ENCODE data around the gene TOLLIP. TPM values are rescaled to one million over a fixed set of nuclear protein-coding genes. Genes with fewer than 3 reads are reported as not detected.
"Not testable (repeated sequence)": the region's sequence is repeated elsewhere in the genome, so short reads cannot be mapped to it uniquely, and the experiment has no call there.

TOLLIP gene
- total RNA-seq, 1 experiment from 2014 or later = 32.3 TPM

DNA sequence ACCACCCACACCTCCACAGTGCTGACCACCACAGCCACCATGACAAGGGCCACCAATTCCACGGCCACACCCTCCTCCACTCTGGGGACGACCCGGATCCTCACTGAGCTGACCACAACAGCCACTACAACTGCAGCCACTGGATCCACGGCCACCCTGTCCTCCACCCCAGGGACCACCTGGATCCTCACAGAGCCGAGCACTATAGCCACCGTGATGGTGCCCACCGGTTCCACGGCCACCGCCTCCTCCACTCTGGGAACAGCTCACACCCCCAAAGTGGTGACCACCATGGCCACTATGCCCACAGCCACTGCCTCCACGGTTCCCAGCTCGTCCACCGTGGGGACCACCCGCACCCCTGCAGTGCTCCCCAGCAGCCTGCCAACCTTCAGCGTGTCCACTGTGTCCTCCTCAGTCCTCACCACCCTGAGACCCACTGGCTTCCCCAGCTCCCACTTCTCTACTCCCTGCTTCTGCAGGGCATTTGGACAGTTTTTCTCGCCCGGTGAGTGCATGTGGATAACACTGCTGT, 58.1 kb downstream of the TOLLIP start:
- peaks cover 18% of the 10 kb centered on the region for H3K9me3 Mint-ChIP-seq
- H3K36me3 Mint-ChIP-seq = peaks cover 30% of the 10 kb centered on the region
- no peak for TF ChIP-seq GABPB1 (CRISPR knock-in tag; IDR thresholded peaks at IDR 0.05)
- TF ChIP-seq, protein P1, sequence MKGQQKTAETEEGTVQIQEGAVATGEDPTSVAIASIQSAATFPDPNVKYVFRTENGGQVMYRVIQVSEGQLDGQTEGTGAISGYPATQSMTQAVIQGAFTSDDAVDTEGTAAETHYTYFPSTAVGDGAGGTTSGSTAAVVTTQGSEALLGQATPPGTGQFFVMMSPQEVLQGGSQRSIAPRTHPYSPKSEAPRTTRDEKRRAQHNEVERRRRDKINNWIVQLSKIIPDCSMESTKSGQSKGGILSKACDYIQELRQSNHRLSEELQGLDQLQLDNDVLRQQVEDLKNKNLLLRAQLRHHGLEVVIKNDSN (CRISPR knock-in tag; IDR thresholded peaks at IDR 0.05) = no peak
- no peak for TF ChIP-seq NR2C2 (CRISPR knock-in tag; IDR thresholded peaks at IDR 0.05)
- TF ChIP-seq ZNF219 (CRISPR knock-in tag; IDR thresholded peaks at IDR 0.05; ENCODE audit: borderline replicate concordance) = no peak
- no peak for TF ChIP-seq IRF2 (CRISPR knock-in tag; IDR thresholded peaks at IDR 0.05; ENCODE audit: borderline replicate concordance, low read depth)
- TF ChIP-seq, protein P2, sequence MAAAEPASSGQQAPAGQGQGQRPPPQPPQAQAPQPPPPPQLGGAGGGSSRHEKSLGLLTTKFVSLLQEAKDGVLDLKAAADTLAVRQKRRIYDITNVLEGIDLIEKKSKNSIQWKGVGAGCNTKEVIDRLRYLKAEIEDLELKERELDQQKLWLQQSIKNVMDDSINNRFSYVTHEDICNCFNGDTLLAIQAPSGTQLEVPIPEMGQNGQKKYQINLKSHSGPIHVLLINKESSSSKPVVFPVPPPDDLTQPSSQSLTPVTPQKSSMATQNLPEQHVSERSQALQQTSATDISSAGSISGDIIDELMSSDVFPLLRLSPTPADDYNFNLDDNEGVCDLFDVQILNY (CRISPR knock-in tag; IDR thresholded peaks at IDR 0.05) = no peak
- TF ChIP-seq, protein P3, sequence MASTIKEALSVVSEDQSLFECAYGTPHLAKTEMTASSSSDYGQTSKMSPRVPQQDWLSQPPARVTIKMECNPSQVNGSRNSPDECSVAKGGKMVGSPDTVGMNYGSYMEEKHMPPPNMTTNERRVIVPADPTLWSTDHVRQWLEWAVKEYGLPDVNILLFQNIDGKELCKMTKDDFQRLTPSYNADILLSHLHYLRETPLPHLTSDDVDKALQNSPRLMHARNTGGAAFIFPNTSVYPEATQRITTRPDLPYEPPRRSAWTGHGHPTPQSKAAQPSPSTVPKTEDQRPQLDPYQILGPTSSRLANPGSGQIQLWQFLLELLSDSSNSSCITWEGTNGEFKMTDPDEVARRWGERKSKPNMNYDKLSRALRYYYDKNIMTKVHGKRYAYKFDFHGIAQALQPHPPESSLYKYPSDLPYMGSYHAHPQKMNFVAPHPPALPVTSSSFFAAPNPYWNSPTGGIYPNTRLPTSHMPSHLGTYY (CRISPR knock-in tag; IDR thresholded peaks at IDR 0.05) = no peak
- TF ChIP-seq, protein P4, sequence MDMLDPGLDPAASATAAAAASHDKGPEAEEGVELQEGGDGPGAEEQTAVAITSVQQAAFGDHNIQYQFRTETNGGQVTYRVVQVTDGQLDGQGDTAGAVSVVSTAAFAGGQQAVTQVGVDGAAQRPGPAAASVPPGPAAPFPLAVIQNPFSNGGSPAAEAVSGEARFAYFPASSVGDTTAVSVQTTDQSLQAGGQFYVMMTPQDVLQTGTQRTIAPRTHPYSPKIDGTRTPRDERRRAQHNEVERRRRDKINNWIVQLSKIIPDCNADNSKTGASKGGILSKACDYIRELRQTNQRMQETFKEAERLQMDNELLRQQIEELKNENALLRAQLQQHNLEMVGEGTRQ (CRISPR knock-in tag; IDR thresholded peaks at IDR 0.05) = no peak
- TF ChIP-seq, protein P5, sequence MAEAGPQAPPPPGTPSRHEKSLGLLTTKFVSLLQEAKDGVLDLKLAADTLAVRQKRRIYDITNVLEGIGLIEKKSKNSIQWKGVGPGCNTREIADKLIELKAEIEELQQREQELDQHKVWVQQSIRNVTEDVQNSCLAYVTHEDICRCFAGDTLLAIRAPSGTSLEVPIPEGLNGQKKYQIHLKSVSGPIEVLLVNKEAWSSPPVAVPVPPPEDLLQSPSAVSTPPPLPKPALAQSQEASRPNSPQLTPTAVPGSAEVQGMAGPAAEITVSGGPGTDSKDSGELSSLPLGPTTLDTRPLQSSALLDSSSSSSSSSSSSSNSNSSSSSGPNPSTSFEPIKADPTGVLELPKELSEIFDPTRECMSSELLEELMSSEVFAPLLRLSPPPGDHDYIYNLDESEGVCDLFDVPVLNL (CRISPR knock-in tag; IDR thresholded peaks at IDR 0.05; ENCODE audit: borderline replicate concordance, low read depth) = no peak
- no peak for TF ChIP-seq ZNF671 (CRISPR knock-in tag; IDR thresholded peaks at IDR 0.05)
- TF ChIP-seq, protein P6, sequence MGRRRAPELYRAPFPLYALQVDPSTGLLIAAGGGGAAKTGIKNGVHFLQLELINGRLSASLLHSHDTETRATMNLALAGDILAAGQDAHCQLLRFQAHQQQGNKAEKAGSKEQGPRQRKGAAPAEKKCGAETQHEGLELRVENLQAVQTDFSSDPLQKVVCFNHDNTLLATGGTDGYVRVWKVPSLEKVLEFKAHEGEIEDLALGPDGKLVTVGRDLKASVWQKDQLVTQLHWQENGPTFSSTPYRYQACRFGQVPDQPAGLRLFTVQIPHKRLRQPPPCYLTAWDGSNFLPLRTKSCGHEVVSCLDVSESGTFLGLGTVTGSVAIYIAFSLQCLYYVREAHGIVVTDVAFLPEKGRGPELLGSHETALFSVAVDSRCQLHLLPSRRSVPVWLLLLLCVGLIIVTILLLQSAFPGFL (CRISPR knock-in tag; IDR thresholded peaks at IDR 0.05; ENCODE audit: borderline replicate concordance) = no peak
- TF ChIP-seq, protein P7, sequence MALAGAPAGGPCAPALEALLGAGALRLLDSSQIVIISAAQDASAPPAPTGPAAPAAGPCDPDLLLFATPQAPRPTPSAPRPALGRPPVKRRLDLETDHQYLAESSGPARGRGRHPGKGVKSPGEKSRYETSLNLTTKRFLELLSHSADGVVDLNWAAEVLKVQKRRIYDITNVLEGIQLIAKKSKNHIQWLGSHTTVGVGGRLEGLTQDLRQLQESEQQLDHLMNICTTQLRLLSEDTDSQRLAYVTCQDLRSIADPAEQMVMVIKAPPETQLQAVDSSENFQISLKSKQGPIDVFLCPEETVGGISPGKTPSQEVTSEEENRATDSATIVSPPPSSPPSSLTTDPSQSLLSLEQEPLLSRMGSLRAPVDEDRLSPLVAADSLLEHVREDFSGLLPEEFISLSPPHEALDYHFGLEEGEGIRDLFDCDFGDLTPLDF (CRISPR knock-in tag; IDR thresholded peaks at IDR 0.05) = no peak
- TF ChIP-seq, protein P8, sequence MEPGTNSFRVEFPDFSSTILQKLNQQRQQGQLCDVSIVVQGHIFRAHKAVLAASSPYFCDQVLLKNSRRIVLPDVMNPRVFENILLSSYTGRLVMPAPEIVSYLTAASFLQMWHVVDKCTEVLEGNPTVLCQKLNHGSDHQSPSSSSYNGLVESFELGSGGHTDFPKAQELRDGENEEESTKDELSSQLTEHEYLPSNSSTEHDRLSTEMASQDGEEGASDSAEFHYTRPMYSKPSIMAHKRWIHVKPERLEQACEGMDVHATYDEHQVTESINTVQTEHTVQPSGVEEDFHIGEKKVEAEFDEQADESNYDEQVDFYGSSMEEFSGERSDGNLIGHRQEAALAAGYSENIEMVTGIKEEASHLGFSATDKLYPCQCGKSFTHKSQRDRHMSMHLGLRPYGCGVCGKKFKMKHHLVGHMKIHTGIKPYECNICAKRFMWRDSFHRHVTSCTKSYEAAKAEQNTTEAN (CRISPR knock-in tag; IDR thresholded peaks at IDR 0.05) = no peak
- TF ChIP-seq TP53 (CRISPR knock-in tag; IDR thresholded peaks at IDR 0.05) = no peak
- no peak for TF ChIP-seq ZNF317 (CRISPR knock-in tag; IDR thresholded peaks at IDR 0.05; ENCODE audit: borderline replicate concordance, low read depth)
- DNase-seq (ENCODE audit: low spot score) (no peak), ATAC-seq (no peak)
- H3K27me3 Mint-ChIP-seq (ENCODE audit: low read depth) = peaks cover 10% of the 10 kb centered on the region
- H3K27ac Mint-ChIP-seq = no peak overlapping the region
- POLR2A ChIA-PET = no interaction called here
- CTCF ChIA-PET = no interaction called here
- H3K4me3 Mint-ChIP-seq = no peak overlapping the region
- H3K4me1 Mint-ChIP-seq = no peaks in the 10 kb centered on the region

DNA sequence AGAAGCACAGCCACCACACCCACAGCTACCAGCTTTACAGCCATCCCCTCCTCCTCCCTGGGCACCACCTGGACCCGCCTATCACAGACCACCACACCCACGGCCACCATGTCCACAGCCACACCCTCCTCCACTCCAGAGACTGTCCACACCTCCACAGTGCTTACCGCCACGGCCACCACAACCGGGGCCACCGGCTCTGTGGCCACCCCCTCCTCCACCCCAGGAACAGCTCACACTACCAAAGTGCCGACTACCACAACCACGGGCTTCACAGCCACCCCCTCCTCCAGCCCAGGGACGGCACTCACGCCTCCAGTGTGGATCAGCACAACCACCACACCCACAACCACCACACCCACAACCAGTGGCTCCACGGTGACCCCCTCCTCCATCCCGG, 59.0 kb downstream of the TOLLIP start:
- H3K36me3 Mint-ChIP-seq = peaks cover 34% of the 10 kb centered on the region
- POLR2A ChIA-PET; H3K27ac Mint-ChIP-seq; H3K4me1 Mint-ChIP-seq; DNase-seq (ENCODE audit: low spot score); H3K4me3 Mint-ChIP-seq; ATAC-seq; CTCF ChIA-PET: not testable (repeated sequence)
- H3K27me3 Mint-ChIP-seq (ENCODE audit: low read depth) = peaks cover 12% of the 10 kb centered on the region
- peaks cover 20% of the 10 kb centered on the region for H3K9me3 Mint-ChIP-seq

DNA sequence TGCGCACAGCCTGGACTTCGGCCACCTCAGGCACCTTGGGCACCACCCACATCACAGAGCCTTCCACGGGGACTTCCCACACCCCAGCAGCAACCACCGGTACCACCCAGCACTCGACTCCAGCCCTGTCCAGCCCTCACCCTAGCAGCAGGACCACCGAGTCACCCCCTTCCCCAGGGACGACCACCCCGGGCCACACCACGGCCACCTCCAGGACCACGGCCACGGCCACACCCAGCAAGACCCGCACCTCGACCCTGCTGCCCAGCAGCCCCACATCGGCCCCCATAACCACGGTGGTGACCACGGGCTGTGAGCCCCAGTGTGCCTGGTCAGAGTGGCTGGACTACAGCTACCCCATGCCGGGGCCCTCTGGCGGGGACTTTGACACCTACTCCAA, 60.5 kb downstream of the TOLLIP start:
- CTCF ChIA-PET; H3K4me3 Mint-ChIP-seq; H3K27ac Mint-ChIP-seq; H3K4me1 Mint-ChIP-seq; DNase-seq (ENCODE audit: low spot score); ATAC-seq; POLR2A ChIA-PET: not testable (repeated sequence)
- peaks cover 33% of the 10 kb centered on the region for H3K36me3 Mint-ChIP-seq
- peaks cover 20% of the 10 kb centered on the region for H3K9me3 Mint-ChIP-seq
- H3K27me3 Mint-ChIP-seq (ENCODE audit: low read depth) = peaks cover 12% of the 10 kb centered on the region

DNA sequence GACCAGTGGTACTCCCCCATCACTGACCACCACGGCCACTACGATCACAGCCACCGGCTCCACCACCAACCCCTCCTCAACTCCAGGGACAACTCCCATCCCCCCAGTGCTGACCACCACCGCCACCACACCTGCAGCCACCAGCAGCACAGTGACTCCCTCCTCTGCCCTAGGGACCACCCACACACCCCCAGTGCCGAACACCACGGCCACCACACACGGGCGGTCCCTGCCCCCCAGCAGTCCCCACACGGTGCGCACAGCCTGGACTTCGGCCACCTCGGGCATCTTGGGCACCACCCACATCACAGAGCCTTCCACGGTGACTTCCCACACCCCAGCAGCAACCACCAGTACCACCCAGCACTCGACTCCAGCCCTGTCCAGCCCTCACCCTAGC, 62.4 kb downstream of the TOLLIP start:
- peaks cover 20% of the 10 kb centered on the region for H3K9me3 Mint-ChIP-seq
- peaks cover 14% of the 10 kb centered on the region for H3K27me3 Mint-ChIP-seq (ENCODE audit: low read depth)
- ATAC-seq; H3K4me1 Mint-ChIP-seq; H3K4me3 Mint-ChIP-seq; DNase-seq (ENCODE audit: low spot score); POLR2A ChIA-PET; H3K27ac Mint-ChIP-seq; CTCF ChIA-PET: not testable (repeated sequence)
- peaks cover 35% of the 10 kb centered on the region for H3K36me3 Mint-ChIP-seq

DNA sequence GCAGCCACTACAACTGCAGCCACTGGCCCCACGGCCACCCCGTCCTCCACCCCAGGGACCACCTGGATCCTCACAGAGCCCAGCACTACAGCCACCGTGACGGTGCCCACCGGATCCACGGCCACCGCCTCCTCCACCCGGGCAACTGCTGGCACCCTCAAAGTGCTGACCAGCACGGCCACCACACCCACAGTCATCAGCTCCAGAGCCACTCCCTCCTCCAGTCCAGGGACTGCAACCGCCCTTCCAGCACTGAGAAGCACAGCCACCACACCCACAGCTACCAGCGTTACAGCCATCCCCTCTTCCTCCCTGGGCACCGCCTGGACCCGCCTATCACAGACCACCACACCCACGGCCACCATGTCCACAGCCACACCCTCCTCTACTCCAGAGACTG, 63.1 kb downstream of the TOLLIP start:
- peaks cover 32% of the 10 kb centered on the region for H3K36me3 Mint-ChIP-seq

More for the DNA sequence above, 63.1 kb downstream of the TOLLIP start:
- H3K27ac Mint-ChIP-seq; H3K4me1 Mint-ChIP-seq; ATAC-seq; CTCF ChIA-PET; DNase-seq (ENCODE audit: low spot score); POLR2A ChIA-PET; H3K4me3 Mint-ChIP-seq: not testable (repeated sequence)
- H3K9me3 Mint-ChIP-seq = peaks cover 24% of the 10 kb centered on the region
- H3K27me3 Mint-ChIP-seq (ENCODE audit: low read depth) = peaks cover 10% of the 10 kb centered on the region

Data from WTC11 (cell line).